Measurements from ENCODE around the gene LRRC26. TPM values are rescaled to one million over a fixed set of nuclear protein-coding genes. Genes with fewer than 3 reads are reported as not detected.
A peak's percentile ranks its signal among the peaks of the same experiment; 100 is the strongest.

LRRC26 gene
- total and polyA plus RNA-seq, 2 of the 13 experiments (the other 11 are each of a cell fraction or from before 2014, with no cell fraction given) = not detected

- TF ChIP-seq THYN1 (CRISPR knock-in tag; IDR thresholded peaks at IDR 0.05; ENCODE audit: borderline replicate concordance, low read depth) (0 out of 2 replicates have a peak, but pooled peaks have one; percentile 43), TBP (CRISPR knock-in tag; IDR thresholded peaks at IDR 0.05) (no peak), MED13 (CRISPR knock-in tag; IDR thresholded peaks at IDR 0.05) (peak; percentile 50), SP1 (IDR thresholded peaks at IDR 0.05) (peak; percentile 34; the same call in 1 of the 2 replicates), SP1 (CRISPR knock-in tag; IDR thresholded peaks at IDR 0.05) (peak; percentile 96), ERF (CRISPR knock-in tag; IDR thresholded peaks at IDR 0.05) (peak; percentile 90), ZNF891 (CRISPR knock-in tag; IDR thresholded peaks at IDR 0.05) (no peak), NFATC3 (CRISPR knock-in tag; IDR thresholded peaks at IDR 0.05) (no peak), ARID4A (CRISPR knock-in tag; IDR thresholded peaks at IDR 0.05; ENCODE audit: borderline replicate concordance) (peak; percentile 96), MXD1 (CRISPR knock-in tag; IDR thresholded peaks at IDR 0.05) (peak; percentile 37; the same call in 1 of the 2 replicates), ARID2 (CRISPR knock-in tag; IDR thresholded peaks at IDR 0.05; ENCODE audit: borderline replicate concordance) (0 out of 2 replicates have a peak, but pooled peaks have one; percentile 57)
- TF ChIP-seq, protein P1, sequence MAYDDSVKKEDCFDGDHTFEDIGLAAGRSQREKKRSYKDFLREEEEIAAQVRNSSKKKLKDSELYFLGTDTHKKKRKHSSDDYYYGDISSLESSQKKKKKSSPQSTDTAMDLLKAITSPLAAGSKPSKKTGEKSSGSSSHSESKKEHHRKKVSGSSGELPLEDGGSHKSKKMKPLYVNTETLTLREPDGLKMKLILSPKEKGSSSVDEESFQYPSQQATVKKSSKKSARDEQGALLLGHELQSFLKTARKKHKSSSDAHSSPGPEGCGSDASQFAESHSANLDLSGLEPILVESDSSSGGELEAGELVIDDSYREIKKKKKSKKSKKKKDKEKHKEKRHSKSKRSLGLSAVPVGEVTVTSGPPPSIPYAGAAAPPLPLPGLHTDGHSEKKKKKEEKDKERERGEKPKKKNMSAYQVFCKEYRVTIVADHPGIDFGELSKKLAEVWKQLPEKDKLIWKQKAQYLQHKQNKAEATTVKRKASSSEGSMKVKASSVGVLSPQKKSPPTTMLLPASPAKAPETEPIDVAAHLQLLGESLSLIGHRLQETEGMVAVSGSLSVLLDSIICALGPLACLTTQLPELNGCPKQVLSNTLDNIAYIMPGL (CRISPR knock-in tag; IDR thresholded peaks at IDR 0.05; ENCODE audit: borderline replicate concordance in 1 of 2, low read depth in 1 of 2) = peak; percentile 40 to 69; a peak in 2 of 4 replicates
- TF ChIP-seq, protein P2, sequence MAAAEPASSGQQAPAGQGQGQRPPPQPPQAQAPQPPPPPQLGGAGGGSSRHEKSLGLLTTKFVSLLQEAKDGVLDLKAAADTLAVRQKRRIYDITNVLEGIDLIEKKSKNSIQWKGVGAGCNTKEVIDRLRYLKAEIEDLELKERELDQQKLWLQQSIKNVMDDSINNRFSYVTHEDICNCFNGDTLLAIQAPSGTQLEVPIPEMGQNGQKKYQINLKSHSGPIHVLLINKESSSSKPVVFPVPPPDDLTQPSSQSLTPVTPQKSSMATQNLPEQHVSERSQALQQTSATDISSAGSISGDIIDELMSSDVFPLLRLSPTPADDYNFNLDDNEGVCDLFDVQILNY (CRISPR knock-in tag; conservative IDR thresholded peaks at IDR 0.05) = 0 out of 2 replicates have a peak, but pooled peaks have one; percentile 29
These were observed 30.7 kb upstream of the LRRC26 start, which contains the start of gene TPRN (continued) for GRCh38 chr9:137200311-137201204.

All from HepG2 (cell line).